Measurements from ENCODE around the gene ACAD10.
"Not testable (repeated sequence)": the region's sequence is repeated elsewhere in the genome, so short reads cannot be mapped to it uniquely, and the experiment has no call there.

Gene ACAD10

GRCh38 chr12:111759271-111759670 lies 73.4 kb downstream of the ACAD10 start:
- no peaks in the 10 kb centered on the region for H3K9me3 ChIP-seq
- peak overlapping the region; percentile 91 for H3K4me2 ChIP-seq
- peaks cover 68% of the 10 kb centered on the region for H3K4me1 ChIP-seq
- H3K4me3 ChIP-seq = no peak overlapping the region
- no peak overlapping the region for H3K9ac ChIP-seq
- peaks cover 27% of the 10 kb centered on the region; the same call in 1 of the 2 replicates for H3K36me3 ChIP-seq
- no peak for TF ChIP-seq Cebpa-rat (IDR thresholded peaks at IDR 0.05)
- peaks cover 28% of the 10 kb centered on the region for H4K20me1 ChIP-seq
- H3K27ac ChIP-seq = no peak overlapping the region
- H3K27me3 ChIP-seq = no peaks in the 10 kb centered on the region

- H3K27ac ChIP-seq = no peak overlapping the region
- H4K20me1 ChIP-seq = peaks cover 28% of the 10 kb centered on the region
- H3K4me1 ChIP-seq = peaks cover 75% of the 10 kb centered on the region
- no peak overlapping the region for H3K9ac ChIP-seq
- no peak overlapping the region for H3K4me3 ChIP-seq
- no peak for TF ChIP-seq Cebpa-rat (IDR thresholded peaks at IDR 0.05)
- H3K4me2 ChIP-seq = peak overlapping the region; percentile 91
- no peaks in the 10 kb centered on the region for H3K9me3 ChIP-seq
- peaks cover 20% of the 10 kb centered on the region; the same call in 1 of the 2 replicates for H3K36me3 ChIP-seq
- no peaks in the 10 kb centered on the region for H3K27me3 ChIP-seq
Observed at GRCh38 chr12:111759991-111760390, 74.1 kb downstream of the ACAD10 start.

GRCh38 chr12:111761099-111761498 lies 75.2 kb downstream of the ACAD10 start:
- peak overlapping the region; percentile 91 for H3K4me2 ChIP-seq

GRCh38 chr12:111761706-111762105 lies 75.9 kb downstream of the ACAD10 start:
- Histone ChIP-seq H3K4me2 (peak overlapping the region; percentile 22; the same call in 1 of the 2 replicates), H3K9ac (no peak overlapping the region), H3K4me3 (no peak overlapping the region)

More at GRCh38 chr12:111761099-111761498, 75.2 kb downstream of the ACAD10 start:
- peaks cover 86% of the 10 kb centered on the region for H3K4me1 ChIP-seq
- no peak overlapping the region for H3K4me3 ChIP-seq
- no peak overlapping the region for H3K27ac ChIP-seq
- H3K27me3 ChIP-seq = no peaks in the 10 kb centered on the region
- TF ChIP-seq Cebpa-rat (IDR thresholded peaks at IDR 0.05) = no peak
- H3K36me3 ChIP-seq = peaks cover 9% of the 10 kb centered on the region; the same call in 1 of the 2 replicates
- H3K9me3 ChIP-seq = no peaks in the 10 kb centered on the region
- peaks cover 25% of the 10 kb centered on the region for H4K20me1 ChIP-seq
- no peak overlapping the region for H3K9ac ChIP-seq

GRCh38 chr12:111763552-111763951 lies 77.7 kb downstream of the ACAD10 start:
- Histone ChIP-seq H3K4me2 (peak overlapping the region; percentile 99), H3K4me1 (peaks cover 76% of the 10 kb centered on the region), H3K27me3 (peaks cover 16% of the 10 kb centered on the region)
- not testable (repeated sequence) for H3K36me3 ChIP-seq, H4K20me1 ChIP-seq, H3K27ac ChIP-seq, H3K9ac ChIP-seq, H3K4me3 ChIP-seq, H3K9me3 ChIP-seq

More at GRCh38 chr12:111761706-111762105, 75.9 kb downstream of the ACAD10 start:
- H3K36me3 ChIP-seq = peaks cover 3% of the 10 kb centered on the region; the same call in 1 of the 2 replicates
- H3K4me1 ChIP-seq = peaks cover 86% of the 10 kb centered on the region
- H4K20me1 ChIP-seq = peaks cover 19% of the 10 kb centered on the region
- H3K27ac ChIP-seq = no peak overlapping the region
- no peaks in the 10 kb centered on the region for H3K9me3 ChIP-seq
- H3K27me3 ChIP-seq = peaks cover 6% of the 10 kb centered on the region; the same call in 1 of the 2 replicates
- TF ChIP-seq Cebpa-rat (IDR thresholded peaks at IDR 0.05) = no peak

GRCh38 chr12:111764120-111764821 lies 78.4 kb downstream of the ACAD10 start:
- Histone ChIP-seq H3K4me1 (peaks cover 69% of the 10 kb centered on the region), H3K4me2 (peak overlapping the region; percentile 99), H3K9me3 (no peaks in the 10 kb centered on the region), H4K20me1 (no peaks in the 10 kb centered on the region), H3K27me3 (peaks cover 16% of the 10 kb centered on the region), H3K27ac (no peak overlapping the region), H3K4me3 (no peak overlapping the region), H3K9ac (no peak overlapping the region), H3K36me3 (no peaks in the 10 kb centered on the region)
- TF ChIP-seq Cebpa-rat (IDR thresholded peaks at IDR 0.05) = no peak

- Histone ChIP-seq H3K9ac (peak within 1 kb of the TSS; percentile 73), H3K4me1 (peaks cover 44% of the 10 kb centered on the region), H3K4me2 (peak within 1 kb of the TSS; percentile 99), H3K27ac (no peak within 1 kb of the TSS), H3K27me3 (peaks cover 16% of the 10 kb centered on the region), H3K9me3 (no peaks in the 10 kb centered on the region), H4K20me1 (no peaks in the 10 kb centered on the region), H3K4me3 (peak within 1 kb of the TSS; percentile 73), H3K36me3 (no peaks in the 10 kb centered on the region)
- no peak for TF ChIP-seq Cebpa-rat (IDR thresholded peaks at IDR 0.05)
Observed at GRCh38 chr12:111766608-111767361, 80.9 kb downstream of the ACAD10 start, which contains the start of gene ALDH2. TSS of gene ALDH2 (plus strand) at chr12:111766933. CDS start at chr12:111766983, 50 bp downstream.

- H3K9me3 ChIP-seq = no peaks in the 10 kb centered on the region
- peak overlapping the region; percentile 99 for H3K4me2 ChIP-seq
- no peak for TF ChIP-seq Cebpa-rat (IDR thresholded peaks at IDR 0.05)
- no peaks in the 10 kb centered on the region for H3K36me3 ChIP-seq
- H3K27me3 ChIP-seq = peaks cover 16% of the 10 kb centered on the region
- H3K9ac ChIP-seq = peak overlapping the region; percentile 73
- no peaks in the 10 kb centered on the region for H4K20me1 ChIP-seq
- H3K27ac ChIP-seq = no peak overlapping the region
- H3K4me1 ChIP-seq = peaks cover 39% of the 10 kb centered on the region
- peak overlapping the region; percentile 73 for H3K4me3 ChIP-seq
Observed at GRCh38 chr12:111767362-111768158, 81.7 kb downstream of the ACAD10 start.

GRCh38 chr12:111768159-111768895 lies 82.5 kb downstream of the ACAD10 start:
- H3K27me3 ChIP-seq = peaks cover 16% of the 10 kb centered on the region
- H3K4me2 ChIP-seq = no peak overlapping the region
- no peaks in the 10 kb centered on the region for H3K36me3 ChIP-seq
- peaks cover 39% of the 10 kb centered on the region for H3K4me1 ChIP-seq
- H3K9me3 ChIP-seq = no peaks in the 10 kb centered on the region
- no peak overlapping the region for H3K27ac ChIP-seq
- H3K9ac ChIP-seq = no peak overlapping the region
- no peak for TF ChIP-seq Cebpa-rat (IDR thresholded peaks at IDR 0.05)
- H4K20me1 ChIP-seq = no peaks in the 10 kb centered on the region
- no peak overlapping the region for H3K4me3 ChIP-seq
